HAP-1 (cell line): ENCODE results near the gene ARHGAP6.
"Not testable (repeated sequence)": the region's sequence is repeated elsewhere in the genome, so short reads cannot be mapped to it uniquely, and the experiment has no call there.

Source experiments
- DNase-seq, 2 experiments: peaks; one replicate each; pipeline ENCODE4 v3.0.0-alpha.2; 2016 to 2020; ENCODE audit warnings: low spot score in 2 of 2
- H3K27me3 ChIP-seq: fragments of 250-450 bp; sonication (Bioruptor Pico); 2 replicates; pipeline ENCODE4 v1.5.1; 2020; ENCODE audit warnings: low read depth, mild to moderate bottlenecking, moderate library complexity
- H3K36me3 ChIP-seq: fragments of 250-450 bp; sonication (Bioruptor Pico); replicated peaks from 2 replicates; pipeline ENCODE4 v1.5.1; 2020; ENCODE audit warnings: mild to moderate bottlenecking
- H3K4me1 ChIP-seq: fragments of 250-450 bp; sonication (Bioruptor Pico); 2 replicates; pipeline ENCODE4 v1.5.1; 2020; ENCODE audit warnings: mild to moderate bottlenecking
- H3K4me3 ChIP-seq: fragments of 250-450 bp; sonication (Bioruptor Pico); 2 replicates; pipeline ENCODE4 v1.5.1; 2020; ENCODE audit warnings: mild to moderate bottlenecking, moderate library complexity
- H3K9me3 ChIP-seq: fragments of 250-450 bp; sonication (Bioruptor Pico); 2 replicates; pipeline ENCODE4 v1.5.1; 2020; ENCODE audit warnings: mild to moderate bottlenecking, moderate library complexity
- in situ Hi-C: fragments of 300-500 bp; cut with MboI; formaldehyde crosslinking; loops from 3 replicates; pipeline ENCODE4 v1.14.3; 2020; ENCODE audit warnings: low sequenced_read_pairs, inconsistent platforms, mixed read lengths

Gene ARHGAP6

DNA sequence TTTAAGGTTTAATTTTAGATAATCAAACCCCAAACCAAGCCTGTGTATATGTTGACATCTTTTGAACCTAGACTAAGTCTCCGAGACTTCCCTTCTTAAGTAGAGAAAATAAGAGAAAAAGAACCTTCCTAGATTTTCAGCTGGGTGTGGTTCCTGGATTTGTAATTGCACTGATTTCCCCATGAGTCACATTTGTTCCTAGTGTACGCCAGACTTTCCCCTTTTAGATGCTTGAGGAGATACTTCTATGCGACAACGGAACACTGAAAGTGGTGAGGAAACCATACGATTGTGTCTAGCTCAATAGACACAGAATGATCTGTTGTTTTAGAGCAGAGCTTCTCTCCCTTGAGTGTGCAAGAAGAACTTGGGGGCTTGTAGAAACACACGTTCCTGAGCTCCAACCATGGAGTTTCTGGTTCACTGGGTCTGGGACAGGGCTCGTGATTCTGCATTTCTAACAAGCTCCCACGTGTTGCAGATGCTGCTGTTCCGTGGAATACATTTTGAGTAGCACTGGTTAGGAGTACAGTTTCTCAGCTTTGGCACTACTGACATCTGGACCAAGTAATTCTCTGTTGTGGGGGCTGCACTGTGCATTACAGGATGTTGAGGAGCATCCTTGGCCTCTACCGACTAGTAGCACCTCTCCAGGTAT, 285.4 kb downstream of the ARHGAP6 start:
- in situ Hi-C loops, result loop anchor here (10.0 kb wide), 1 partner anchor 394 kb away; no protein-coding TSS in a partner anchor
- no peaks in the 10 kb centered on the region; the same call in 1 of the 2 replicates for H3K9me3 ChIP-seq
- no peaks in the 10 kb centered on the region for H3K27me3 ChIP-seq
- DNase-seq, result no peak
- H3K36me3 ChIP-seq, result no peaks in the 10 kb centered on the region
- peaks cover 5% of the 10 kb centered on the region; the same call in 1 of the 2 replicates for H3K4me1 ChIP-seq
- no peak overlapping the region for H3K4me3 ChIP-seq

DNA sequence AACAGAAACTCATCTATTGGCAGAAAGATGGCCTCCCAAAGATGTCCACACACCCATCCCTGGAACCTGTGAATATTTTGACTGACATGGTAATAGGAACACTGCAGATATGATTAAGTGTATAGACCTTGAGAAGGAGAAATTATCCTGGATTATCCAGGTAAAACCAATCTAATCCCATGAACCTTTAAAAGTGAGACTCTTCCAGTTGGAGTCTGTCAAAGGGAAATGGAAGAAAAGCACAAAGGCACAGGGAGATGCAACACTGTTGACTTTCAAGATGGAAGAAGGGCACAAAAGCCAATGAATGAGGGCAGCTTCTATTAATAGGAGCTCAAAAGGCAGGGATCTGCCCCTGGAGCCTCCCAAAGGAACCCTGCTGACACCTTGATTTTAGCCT, 289.6 kb downstream of the ARHGAP6 start:
- peaks cover 7% of the 10 kb centered on the region for H3K4me1 ChIP-seq
- in situ Hi-C loops, result no loop called here
- no peak overlapping the region for H3K4me3 ChIP-seq
- no peak for DNase-seq
- H3K9me3 ChIP-seq, result no peaks in the 10 kb centered on the region; the same call in 1 of the 2 replicates
- no peaks in the 10 kb centered on the region for H3K36me3 ChIP-seq
- H3K27me3 ChIP-seq, result no peaks in the 10 kb centered on the region

DNA sequence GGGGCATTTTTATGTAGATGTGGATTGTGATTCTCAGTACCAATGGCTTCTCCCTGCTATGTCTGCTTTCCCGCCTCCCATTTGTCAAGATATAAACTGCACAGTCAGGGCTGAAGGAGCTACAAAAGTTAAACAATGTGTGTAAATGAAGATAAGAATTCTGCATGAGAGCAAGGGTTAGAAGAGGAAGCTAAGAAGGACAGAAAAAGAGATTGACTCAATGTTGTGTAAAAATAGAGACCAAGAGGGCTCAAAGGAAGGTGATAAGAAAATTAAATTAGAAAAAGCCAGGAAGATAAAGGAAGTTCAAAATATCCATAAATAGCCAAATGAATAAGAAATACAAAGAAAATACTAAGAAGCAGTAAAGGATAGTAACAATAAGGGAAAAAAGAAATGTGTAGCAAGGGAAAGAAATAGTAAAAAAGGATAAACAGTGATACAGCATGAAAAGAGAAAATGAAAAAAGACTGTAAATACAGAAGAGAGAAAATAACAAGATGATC, 290.1 kb downstream of the ARHGAP6 start:
- Histone ChIP-seq H3K4me3 (no peak overlapping the region), H3K9me3 (no peaks in the 10 kb centered on the region; the same call in 1 of the 2 replicates), H3K36me3 (no peaks in the 10 kb centered on the region), H3K27me3 (no peaks in the 10 kb centered on the region), H3K4me1 (peaks cover 4% of the 10 kb centered on the region)
- in situ Hi-C loops, result no loop called here
- DNase-seq, result peak; percentile 16 to 21

DNA sequence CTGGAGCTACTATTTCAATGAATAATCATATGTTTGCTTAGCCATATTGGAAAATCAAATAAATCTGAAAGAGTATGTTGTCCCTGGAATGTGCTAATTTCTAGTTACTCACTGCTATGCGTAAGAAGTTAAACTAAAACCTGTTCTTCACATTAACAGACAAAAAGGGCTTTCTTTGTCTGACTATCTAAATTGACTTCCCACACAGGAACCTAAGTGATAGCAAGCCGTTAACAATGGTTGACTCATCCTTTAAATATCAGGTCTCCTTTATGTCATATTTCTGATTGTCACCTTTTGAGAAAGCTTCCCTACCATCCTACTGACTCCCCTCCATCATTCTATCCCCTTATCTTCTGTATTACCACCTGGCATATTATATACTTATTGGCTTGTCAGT, 291.1 kb downstream of the ARHGAP6 start:
- no peak for DNase-seq
- Histone ChIP-seq H3K4me3 (no peak overlapping the region), H3K36me3 (no peaks in the 10 kb centered on the region), H3K9me3 (no peaks in the 10 kb centered on the region; the same call in 1 of the 2 replicates), H3K4me1 (peaks cover 4% of the 10 kb centered on the region), H3K27me3 (no peaks in the 10 kb centered on the region)
- in situ Hi-C loops, result no loop called here

DNA sequence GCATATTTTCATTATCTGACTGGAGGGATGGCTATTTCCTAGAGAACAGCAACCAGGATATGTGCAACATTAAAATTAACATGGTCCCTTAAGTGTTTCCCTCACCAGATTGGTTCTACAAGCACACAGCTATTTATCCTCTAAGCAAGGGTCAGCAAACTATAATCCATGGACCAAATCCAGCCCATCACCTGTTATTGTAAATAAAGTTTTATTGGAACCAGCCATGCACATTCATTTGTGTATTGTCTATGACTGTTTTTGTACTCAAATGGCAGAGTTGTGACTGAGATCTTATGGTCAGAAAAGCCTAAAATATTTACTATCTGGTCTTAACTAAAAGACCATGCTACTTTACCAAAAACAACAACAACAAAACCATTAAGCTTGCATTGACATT, 294.6 kb downstream of the ARHGAP6 start:
- Histone ChIP-seq H3K27me3 (no peaks in the 10 kb centered on the region), H3K9me3 (no peaks in the 10 kb centered on the region), H3K4me3 (no peak overlapping the region), H3K36me3 (no peaks in the 10 kb centered on the region), H3K4me1 (peaks cover 4% of the 10 kb centered on the region)
- DNase-seq, result no peak
- in situ Hi-C loops, result no loop called here

DNA sequence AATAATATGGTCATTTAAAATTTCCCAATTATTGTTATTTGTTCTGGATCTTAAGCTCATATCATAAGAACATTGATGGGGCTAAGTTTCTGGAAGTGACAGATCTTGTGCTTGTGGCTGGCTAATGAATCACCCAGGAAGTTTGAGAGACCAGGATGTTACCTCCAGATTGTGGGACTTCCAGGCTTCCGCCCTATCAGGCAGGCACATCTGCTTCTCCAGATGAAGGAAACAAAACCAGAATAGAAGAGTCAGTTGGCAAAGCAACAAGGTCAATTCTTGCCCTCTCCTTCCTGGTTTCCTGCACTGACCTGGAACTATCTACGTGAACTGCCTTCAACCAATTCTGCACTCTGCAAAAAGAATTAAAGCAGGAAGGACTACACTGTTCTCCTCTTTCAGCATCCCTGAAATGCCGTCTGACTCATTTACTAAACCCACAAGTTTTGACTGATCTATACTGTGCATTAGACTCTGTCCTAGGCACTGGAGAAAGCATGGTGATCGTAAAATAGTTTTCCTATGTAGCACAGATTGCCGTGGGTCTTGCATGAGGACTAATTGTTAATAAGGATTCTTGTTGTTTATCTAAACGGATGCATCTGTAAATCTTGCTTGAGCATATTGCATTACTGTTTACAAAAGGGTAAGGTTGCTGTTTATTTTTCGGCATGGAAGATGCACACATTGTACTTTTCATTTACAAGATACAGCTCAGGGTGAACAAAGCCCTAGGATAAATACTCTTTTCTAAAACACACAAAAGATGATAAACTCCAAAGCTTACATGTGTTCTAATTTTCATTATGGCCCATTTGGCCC, 297.9 kb downstream of the ARHGAP6 start:
- Histone ChIP-seq H3K4me3 (no peak overlapping the region), H3K36me3 (no peaks in the 10 kb centered on the region), H3K9me3 (no peaks in the 10 kb centered on the region), H3K4me1 (no peaks in the 10 kb centered on the region), H3K27me3 (no peaks in the 10 kb centered on the region)
- in situ Hi-C loops, result no loop called here
- no peak for DNase-seq

DNA sequence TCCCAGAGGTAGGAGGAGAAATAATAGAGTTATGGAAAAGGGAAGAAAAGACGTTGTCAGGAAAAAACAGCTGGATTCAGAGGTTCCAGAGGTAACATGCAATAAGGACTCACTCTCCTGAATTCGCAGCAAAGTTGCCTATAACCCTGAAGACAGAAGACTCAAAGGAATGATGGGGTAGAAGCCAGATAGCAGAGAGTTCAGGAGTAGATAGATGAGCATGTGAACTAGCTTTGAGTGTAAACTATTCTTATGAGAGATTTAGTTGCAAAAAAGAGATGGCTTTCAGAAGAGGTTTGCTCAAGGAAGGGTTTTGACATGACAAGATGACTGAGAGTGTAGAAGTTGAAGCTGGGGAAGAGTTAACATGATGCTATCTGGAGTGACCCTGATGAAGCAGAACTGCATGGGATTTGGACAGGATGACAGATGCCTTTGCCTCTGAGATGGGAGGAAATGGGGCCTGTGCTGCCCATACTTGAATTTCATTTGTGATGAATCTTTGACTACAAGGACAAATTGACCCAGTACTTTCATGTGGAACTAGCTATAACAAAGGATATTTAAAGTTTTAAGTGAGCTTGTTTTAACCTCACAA, 298.6 kb downstream of the ARHGAP6 start:
- H3K27me3 ChIP-seq, result no peaks in the 10 kb centered on the region
- in situ Hi-C loops, result no loop called here
- DNase-seq, result no peak

DNA sequence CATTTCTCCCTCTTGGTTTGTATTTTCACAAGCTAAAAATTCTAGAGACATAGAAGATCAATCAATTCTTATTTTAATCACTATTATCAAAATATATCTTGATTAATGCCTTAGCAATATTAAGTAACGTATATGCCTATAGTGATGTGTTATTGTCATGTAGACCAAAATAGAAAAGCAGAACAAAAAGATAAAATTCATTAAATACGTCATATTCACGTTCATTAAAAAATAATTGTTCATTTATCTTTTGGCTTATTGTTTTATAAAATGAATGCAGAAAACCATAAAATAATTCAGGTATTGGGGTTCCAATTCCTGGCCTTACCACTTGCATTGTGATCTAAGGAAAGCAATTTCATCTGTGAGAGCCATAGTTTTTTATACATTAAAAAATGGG, 300.3 kb downstream of the ARHGAP6 start:
- in situ Hi-C loops, result no loop called here
- DNase-seq, result no peak
- Histone ChIP-seq H3K4me3 (no peak overlapping the region), H3K36me3 (no peaks in the 10 kb centered on the region), H3K4me1 (no peaks in the 10 kb centered on the region), H3K9me3 (no peaks in the 10 kb centered on the region), H3K27me3 (no peaks in the 10 kb centered on the region)

More for the DNA sequence above, 298.6 kb downstream of the ARHGAP6 start:
- H3K4me3 ChIP-seq, result no peak overlapping the region
- no peaks in the 10 kb centered on the region for H3K36me3 ChIP-seq
- no peaks in the 10 kb centered on the region for H3K4me1 ChIP-seq
- H3K9me3 ChIP-seq, result no peaks in the 10 kb centered on the region

DNA sequence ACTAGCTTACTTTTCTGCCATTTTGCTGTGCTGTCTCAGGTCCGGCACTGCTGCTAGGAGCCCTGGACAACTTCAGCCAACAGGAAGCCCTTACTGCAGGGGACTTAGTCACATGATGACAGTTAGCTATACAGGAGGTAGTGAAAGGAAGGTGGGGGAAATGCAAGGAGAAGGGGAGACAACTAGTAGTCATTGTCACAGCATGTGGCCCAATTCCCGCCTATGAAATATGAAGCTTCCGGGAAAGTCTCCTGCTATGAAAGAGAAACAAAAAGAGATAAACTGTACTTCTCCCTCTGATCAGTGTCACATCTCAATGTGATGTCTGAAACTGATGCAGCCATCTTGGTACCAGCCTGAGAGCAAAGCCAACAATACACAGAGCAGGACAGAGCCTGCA, 300.9 kb downstream of the ARHGAP6 start:
- in situ Hi-C loops, result no loop called here
- no peaks in the 10 kb centered on the region for H3K27me3 ChIP-seq

DNA sequence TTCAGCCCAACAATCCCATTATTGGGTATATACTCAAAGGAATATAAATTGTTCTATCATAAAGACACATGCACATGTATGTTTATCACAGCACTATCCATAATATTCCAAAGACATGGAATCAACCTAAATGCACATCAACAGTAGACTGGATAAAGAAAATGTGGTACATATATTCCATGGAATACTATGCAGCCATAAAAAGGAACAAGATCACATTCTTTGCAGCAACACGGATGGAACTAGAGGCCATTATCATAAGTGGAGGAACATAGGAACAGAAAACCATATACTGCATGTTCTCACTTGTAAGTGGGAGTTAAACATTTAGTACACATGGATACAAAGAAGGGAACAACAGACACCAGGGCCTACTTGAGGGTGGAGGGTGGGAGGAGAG, 301.9 kb downstream of the ARHGAP6 start:
- DNase-seq, in situ Hi-C loops, H3K27me3 ChIP-seq, H3K4me3 ChIP-seq, H3K4me1 ChIP-seq, H3K9me3 ChIP-seq, H3K36me3 ChIP-seq: not testable (repeated sequence)

More for the DNA sequence above, 300.9 kb downstream of the ARHGAP6 start:
- no peaks in the 10 kb centered on the region for H3K36me3 ChIP-seq
- H3K4me3 ChIP-seq, result no peak overlapping the region
- no peaks in the 10 kb centered on the region for H3K9me3 ChIP-seq
- no peak for DNase-seq
- H3K4me1 ChIP-seq, result no peaks in the 10 kb centered on the region

DNA sequence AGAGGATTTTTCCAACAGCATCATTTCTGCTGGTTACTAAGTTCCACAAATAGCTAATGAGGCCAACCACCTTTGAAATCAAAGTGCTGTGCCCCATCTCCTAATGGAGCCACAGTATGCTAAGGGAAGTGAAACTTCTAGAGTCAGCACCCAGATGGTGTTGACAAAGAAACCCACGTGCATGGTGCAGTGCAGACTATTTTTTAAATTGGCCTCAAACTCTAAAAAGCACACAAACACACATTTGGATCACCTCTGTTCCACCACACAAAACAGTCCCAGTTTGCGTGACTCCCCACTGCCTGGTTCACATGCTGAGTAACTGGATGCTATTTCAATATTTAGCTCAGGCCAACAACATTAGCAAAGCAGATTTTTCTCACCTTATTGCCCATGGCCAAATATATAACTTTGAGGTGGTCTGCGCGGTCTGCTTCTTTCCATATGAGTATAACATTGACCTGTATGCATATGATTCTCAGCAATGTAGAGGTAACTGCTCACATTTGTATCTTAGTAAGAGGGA, 302.6 kb downstream of the ARHGAP6 start:
- no peak for DNase-seq
- H3K4me3 ChIP-seq, result no peak overlapping the region
- H3K27me3 ChIP-seq, result no peaks in the 10 kb centered on the region
- in situ Hi-C loops, result no loop called here
- no peaks in the 10 kb centered on the region for H3K36me3 ChIP-seq
- H3K4me1 ChIP-seq, result no peaks in the 10 kb centered on the region
- no peaks in the 10 kb centered on the region for H3K9me3 ChIP-seq

DNA sequence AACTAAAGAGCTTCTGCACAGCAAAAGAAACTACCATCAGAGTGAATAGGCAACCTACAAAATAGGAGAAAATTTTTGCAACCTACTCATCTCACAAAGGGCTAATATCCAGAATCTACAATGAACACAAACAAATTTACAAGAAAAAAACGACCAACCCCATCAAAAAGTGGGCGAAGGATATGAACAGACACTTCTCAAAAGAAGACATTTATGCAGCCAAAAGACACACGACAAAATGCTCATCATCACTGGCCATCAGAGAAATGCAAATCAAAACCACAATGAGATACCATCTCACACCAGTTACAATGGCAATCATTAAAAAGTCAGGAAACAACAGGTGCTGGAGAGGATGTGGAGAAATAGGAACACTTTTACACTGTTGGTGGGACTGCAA, 304.1 kb downstream of the ARHGAP6 start:
- H3K36me3 ChIP-seq, in situ Hi-C loops, H3K4me3 ChIP-seq, H3K4me1 ChIP-seq, H3K9me3 ChIP-seq, H3K27me3 ChIP-seq, DNase-seq: not testable (repeated sequence)

DNA sequence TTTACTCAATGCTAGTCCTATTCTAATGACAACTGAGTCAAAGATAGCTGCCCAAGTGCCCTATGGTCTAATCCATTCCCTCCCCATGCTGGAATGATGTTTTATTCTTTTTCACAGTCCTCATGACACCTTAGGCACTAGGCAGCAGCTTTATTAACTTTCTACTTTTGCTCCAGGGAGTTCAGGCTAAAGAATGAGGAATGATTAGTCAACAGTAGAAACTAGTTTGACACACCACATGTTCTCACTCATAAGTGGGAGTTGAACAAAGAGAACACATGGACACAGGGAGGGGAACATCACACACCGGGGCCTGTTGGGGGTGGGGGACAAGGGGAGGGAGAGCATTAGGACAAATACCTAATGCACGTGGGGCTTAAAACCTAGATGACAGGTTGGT, 309.8 kb downstream of the ARHGAP6 start:
- H3K4me3 ChIP-seq, H3K36me3 ChIP-seq, in situ Hi-C loops, H3K4me1 ChIP-seq, H3K9me3 ChIP-seq, H3K27me3 ChIP-seq, DNase-seq: not testable (repeated sequence)
